ENCODE data around the gene RAPGEF4. TPM values are rescaled to one million over a fixed set of nuclear protein-coding genes. Genes with fewer than 3 reads are reported as not detected.

Gene RAPGEF4
- total RNA-seq, 2 donors from 2014 or later: 10.9 to 12.9 TPM

Other genes starting within 250 kb of the RAPGEF4 start
- 10 to 100 TPM; 24.9 to 48.4 TPM for gene PDK1, start 179.8 kb upstream of the RAPGEF4 start, total RNA-seq

Data from left cardiac atrium (tissue), 2 donors.